ENCODE data around the gene SEMA5A. TPM values are rescaled to one million over a fixed set of nuclear protein-coding genes. Genes with fewer than 3 reads are reported as not detected.

Gene SEMA5A
- total and polyA plus RNA-seq, 2 of the 13 experiments (the other 11 are each of a cell fraction or from before 2014, with no cell fraction given): 0.01 TPM; not detected in 1

- 0% methylated on average over 1 of the region's 1 CpG for WGBS (ENCODE audit: low lambda C conversion rate)
- no peak overlapping the region for H3K27ac ChIP-seq (ENCODE audit: extremely low read length, insufficient read depth, low read length)
- H3K36me3 ChIP-seq (replicated peaks in 1 of 2; ENCODE audit: control insufficient read depth in 1 of 2, insufficient read depth in 2 of 2, low read length in 2 of 2): no peaks in the 10 kb centered on the region
- POLR2A ChIA-PET: no interaction called here
- H3K27me3 ChIP-seq (ENCODE audit: control insufficient read depth in 1 of 2, insufficient read depth in 2 of 2, low read length in 2 of 2): no peaks in the 10 kb centered on the region
- no peak overlapping the region for H3K4me3 ChIP-seq (replicated peaks in 1 of 3; ENCODE audit: insufficient read depth in 1 of 3, low read depth in 2 of 3, low read length in 3 of 3)
- no peak overlapping the region for H3K4me2 ChIP-seq (ENCODE audit: low read depth, low read length)
- no peaks in the 10 kb centered on the region for H4K20me1 ChIP-seq (ENCODE audit: insufficient read depth, low read length)
- H3K9ac ChIP-seq (ENCODE audit: insufficient read depth, low read depth, low read length): no peak overlapping the region
- CTCF ChIA-PET (ENCODE audit: low intra/inter-chr PET ratio, low total read pairs): no interaction called here
- no peak for FAIRE-seq
- TF ChIP-seq CSRNP1 (CRISPR knock-in tag; IDR thresholded peaks at IDR 0.05) (no peak), HMG20B (CRISPR knock-in tag; conservative IDR thresholded peaks at IDR 0.05) (no peak), STAT5B (CRISPR knock-in tag; IDR thresholded peaks at IDR 0.05) (no peak), ZNF850 (CRISPR knock-in tag; conservative IDR thresholded peaks at IDR 0.05) (no peak)
- BruUV-seq (replicated peaks): no TSS peak
- in situ Hi-C loops (cut with HindIII; ENCODE audit: extremely low pct_ligation_motif_present, low pct_unique_long_range_greater_than_20kb): no loop called here
- no peak for ATAC-seq
- H2AFZ ChIP-seq (ENCODE audit: low read length): no peak overlapping the region
- intact Hi-C loops (cut with micrococcal nuclease; ENCODE audit: unreplicated experiment): no loop called here
- no peaks in the 10 kb centered on the region for H3K9me3 ChIP-seq (ENCODE audit: low read length)
- DNase-seq (ENCODE audit: low spot score): no peak
- H3K79me2 ChIP-seq (ENCODE audit: insufficient read depth, low read length): no peaks in the 10 kb centered on the region
- no peaks in the 10 kb centered on the region for H3K4me1 ChIP-seq (ENCODE audit: insufficient read depth, low read length)
These were observed 122.3 kb downstream of the SEMA5A start for GRCh38 chr5:9423571-9423970.

GRCh38 chr5:9421884-9422283, 124.0 kb downstream of the SEMA5A start:
- H3K9ac ChIP-seq (ENCODE audit: insufficient read depth, low read depth, low read length): no peak overlapping the region
- 49% methylated on average over 2 of the region's 2 CpGs for WGBS (ENCODE audit: low lambda C conversion rate)
- no TSS peak for BruUV-seq (replicated peaks)
- ChIA-PET CTCF (ENCODE audit: low intra/inter-chr PET ratio, low total read pairs) (no interaction called here), POLR2A (no interaction called here)
- H3K27ac ChIP-seq (ENCODE audit: extremely low read length, insufficient read depth, low read length): no peak overlapping the region
- peak in 1 of 2 experiments; percentile 36; a peak in 1 of 4 replicates for TF ChIP-seq MAFK (conservative IDR thresholded peaks at IDR 0.05 in 1 of 2, IDR thresholded peaks at IDR 0.05 in 1 of 2; ENCODE audit: low read length in 2 of 2)
- TF ChIP-seq TARDBP (CRISPR knock-in tag; IDR thresholded peaks at IDR 0.05): no peak
- no peak for TF ChIP-seq TCF7L2 (IDR thresholded peaks at IDR 0.05; ENCODE audit: low read depth, low read length)
- TF ChIP-seq GATAD2A (CRISPR knock-in tag; IDR thresholded peaks at IDR 0.05): no peak
- no peak for TF ChIP-seq BRF2 (CRISPR knock-in tag; IDR thresholded peaks at IDR 0.05)
- TF ChIP-seq NFYC (CRISPR knock-in tag; IDR thresholded peaks at IDR 0.05): no peak
- DNase-seq (ENCODE audit: low spot score) (no peak), ATAC-seq (no peak), FAIRE-seq (no peak)
- no peaks in the 10 kb centered on the region for H3K4me1 ChIP-seq (ENCODE audit: insufficient read depth, low read length)
- H3K4me3 ChIP-seq (replicated peaks in 1 of 3; ENCODE audit: insufficient read depth in 1 of 3, low read depth in 2 of 3, low read length in 3 of 3): no peak overlapping the region
- no peaks in the 10 kb centered on the region for H3K79me2 ChIP-seq (ENCODE audit: insufficient read depth, low read length)
- H2AFZ ChIP-seq (ENCODE audit: low read length): no peak overlapping the region
- H3K27me3 ChIP-seq (ENCODE audit: control insufficient read depth in 1 of 2, insufficient read depth in 2 of 2, low read length in 2 of 2): no peaks in the 10 kb centered on the region
- intact Hi-C loops (cut with micrococcal nuclease; ENCODE audit: unreplicated experiment) (no loop called here), in situ Hi-C loops (cut with HindIII; ENCODE audit: extremely low pct_ligation_motif_present, low pct_unique_long_range_greater_than_20kb) (no loop called here)
- no peaks in the 10 kb centered on the region for H3K9me3 ChIP-seq (ENCODE audit: low read length)
- H4K20me1 ChIP-seq (ENCODE audit: insufficient read depth, low read length): no peaks in the 10 kb centered on the region
- H3K4me2 ChIP-seq (ENCODE audit: low read depth, low read length): no peak overlapping the region
- no peaks in the 10 kb centered on the region for H3K36me3 ChIP-seq (replicated peaks in 1 of 2; ENCODE audit: control insufficient read depth in 1 of 2, insufficient read depth in 2 of 2, low read length in 2 of 2)
